Loucy (cell line): ENCODE results near the gene EFS.

ENCODE experiments used
- H2AFZ ChIP-seq: fragments of 200-600 bp; sonication (generic); 2 replicates; pipeline ENCODE4 v1.6.0; 2016; ENCODE audit warnings: antibody characterized with exemption, mild to moderate bottlenecking, low read length, moderate library complexity
- H3F3A ChIP-seq: fragments of 200-600 bp; 2 replicates; pipeline ENCODE4 v1.6.0; 2016; ENCODE audit warnings: antibody characterized with exemption, low read depth, mild to moderate bottlenecking
- H3K27me3 ChIP-seq: fragments of 200-600 bp; sonication (generic); 2 replicates; pipeline ENCODE4 v1.6.1; 2014; ENCODE audit warnings: low read length, mild to moderate bottlenecking; ENCODE audit not compliant: insufficient read depth, poor library complexity, severe bottlenecking
- H3K36me3 ChIP-seq: fragments of 200-600 bp; sonication (generic); 2 replicates; pipeline ENCODE4 v1.6.1; 2016; ENCODE audit warnings: low read length; ENCODE audit not compliant: insufficient read depth
- H3K4me1 ChIP-seq: fragments of 200-600 bp; sonication (generic); 2 replicates; pipeline ENCODE4 v1.5.1; 2014; ENCODE audit warnings: low read length, mild to moderate bottlenecking; ENCODE audit not compliant: insufficient read depth, poor library complexity, severe bottlenecking
- H3K4me2 ChIP-seq: fragments of 200-600 bp; sonication (generic); 2 replicates; pipeline ENCODE4 v1.6.0; 2014; ENCODE audit warnings: antibody characterized with exemption, low read length, low read depth, mild to moderate bottlenecking; ENCODE audit not compliant: poor library complexity, severe bottlenecking
- H3K4me3 ChIP-seq: fragments of 200-600 bp; sonication (generic); 2 replicates; pipeline ENCODE4 v1.5.1; 2014; ENCODE audit warnings: low read length, mild to moderate bottlenecking, mixed read lengths; ENCODE audit not compliant: poor library complexity, severe bottlenecking
- H3K79me2 ChIP-seq: fragments of 200-600 bp; sonication (generic); 2 replicates; pipeline ENCODE4 v1.6.1; 2014; ENCODE audit warnings: low read length; ENCODE audit not compliant: insufficient read depth
- H3K9ac ChIP-seq: fragments of 200-600 bp; sonication (generic); 2 replicates; pipeline ENCODE4 v1.6.0; 2014; ENCODE audit warnings: mild to moderate bottlenecking, low read depth, low read length, moderate library complexity; ENCODE audit not compliant: poor library complexity, severe bottlenecking
- H3K9me2 ChIP-seq: fragments of 200-600 bp; sonication (generic); replicated peaks from 2 replicates; pipeline ENCODE4 v1.6.1; 2016; ENCODE audit warnings: low read depth, low read length, mixed read lengths
- H3K9me3 ChIP-seq: fragments of 200-600 bp; sonication (generic); 2 replicates; pipeline ENCODE4 v1.6.1; 2014; ENCODE audit warnings: mild to moderate bottlenecking, antibody characterized with exemption, low read length, low read depth; ENCODE audit not compliant: insufficient read depth
- H4K20me1 ChIP-seq: fragments of 200-600 bp; sonication (generic); 2 replicates; pipeline ENCODE4 v1.6.0; 2014; ENCODE audit warnings: antibody characterized with exemption, low read length, mild to moderate bottlenecking; ENCODE audit not compliant: insufficient read depth, poor library complexity, severe bottlenecking
- EZH2phosphoT487 ChIP-seq: fragments of 200-600 bp; IDR thresholded peaks from 2 replicates; pipeline ENCODE4 v1.6.1; 2018; ENCODE audit warnings: antibody characterized with exemption, mild to moderate bottlenecking, moderate library complexity, borderline replicate concordance
- TF ChIP-seq, protein P1 (sequence below): fragments of 200-600 bp; sonication (generic); conservative IDR thresholded peaks from 2 replicates; pipeline ENCODE4 v1.5.1; 2014; ENCODE audit warnings: mild to moderate bottlenecking, antibody characterized with exemption, low read length

Gene EFS

DNA sequence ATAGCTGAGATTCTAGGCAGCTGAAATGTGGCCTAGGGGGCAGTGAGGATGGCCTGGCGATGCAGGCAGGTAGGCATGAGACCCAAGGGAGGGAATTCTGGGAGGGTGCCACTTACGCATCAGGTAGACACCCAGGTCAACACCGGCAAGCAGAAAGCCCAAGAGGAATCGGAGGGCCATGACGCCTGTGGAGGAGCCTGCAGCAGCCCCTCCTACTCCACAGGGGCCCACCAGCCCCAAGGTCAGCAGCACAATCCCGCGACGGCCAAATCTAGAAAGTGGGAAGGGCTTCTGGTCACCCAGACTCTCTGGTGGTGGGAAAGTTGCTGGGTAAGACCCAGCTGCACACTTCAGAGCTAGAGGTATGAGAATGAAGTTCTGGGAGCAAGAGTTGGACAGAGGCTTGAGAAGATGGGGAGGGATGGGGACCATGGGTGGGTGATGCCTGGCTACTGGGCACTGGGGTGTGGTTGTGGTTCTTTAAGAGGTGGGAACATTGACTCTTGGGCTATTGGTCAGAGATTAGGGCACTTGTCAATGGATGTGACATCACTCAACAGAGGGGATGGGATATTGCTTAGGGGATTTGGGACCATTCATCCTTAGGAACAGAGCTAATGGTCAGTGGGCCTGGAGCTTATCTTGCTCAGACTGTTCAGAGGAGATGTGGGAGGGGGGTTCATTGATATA is 15.7 kb downstream of the EFS start:
- TF ChIP-seq EZH2phosphoT487: no peak
- TF ChIP-seq, protein P1, sequence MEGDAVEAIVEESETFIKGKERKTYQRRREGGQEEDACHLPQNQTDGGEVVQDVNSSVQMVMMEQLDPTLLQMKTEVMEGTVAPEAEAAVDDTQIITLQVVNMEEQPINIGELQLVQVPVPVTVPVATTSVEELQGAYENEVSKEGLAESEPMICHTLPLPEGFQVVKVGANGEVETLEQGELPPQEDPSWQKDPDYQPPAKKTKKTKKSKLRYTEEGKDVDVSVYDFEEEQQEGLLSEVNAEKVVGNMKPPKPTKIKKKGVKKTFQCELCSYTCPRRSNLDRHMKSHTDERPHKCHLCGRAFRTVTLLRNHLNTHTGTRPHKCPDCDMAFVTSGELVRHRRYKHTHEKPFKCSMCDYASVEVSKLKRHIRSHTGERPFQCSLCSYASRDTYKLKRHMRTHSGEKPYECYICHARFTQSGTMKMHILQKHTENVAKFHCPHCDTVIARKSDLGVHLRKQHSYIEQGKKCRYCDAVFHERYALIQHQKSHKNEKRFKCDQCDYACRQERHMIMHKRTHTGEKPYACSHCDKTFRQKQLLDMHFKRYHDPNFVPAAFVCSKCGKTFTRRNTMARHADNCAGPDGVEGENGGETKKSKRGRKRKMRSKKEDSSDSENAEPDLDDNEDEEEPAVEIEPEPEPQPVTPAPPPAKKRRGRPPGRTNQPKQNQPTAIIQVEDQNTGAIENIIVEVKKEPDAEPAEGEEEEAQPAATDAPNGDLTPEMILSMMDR: no peak
- no peak overlapping the region for H3K4me2 ChIP-seq
- no peaks in the 10 kb centered on the region for H3K79me2 ChIP-seq
- H4K20me1 ChIP-seq: no peaks in the 10 kb centered on the region
- no peaks in the 10 kb centered on the region for H3K36me3 ChIP-seq
- H3K4me1 ChIP-seq: no peaks in the 10 kb centered on the region
- H2AFZ ChIP-seq: no peak overlapping the region
- H3K27me3 ChIP-seq: peaks cover 17% of the 10 kb centered on the region
- H3K9ac ChIP-seq: no peak overlapping the region
- no peaks in the 10 kb centered on the region for H3F3A ChIP-seq
- H3K9me2 ChIP-seq: no peaks in the 10 kb centered on the region
- H3K9me3 ChIP-seq: no peaks in the 10 kb centered on the region
- H3K4me3 ChIP-seq: no peak overlapping the region

DNA sequence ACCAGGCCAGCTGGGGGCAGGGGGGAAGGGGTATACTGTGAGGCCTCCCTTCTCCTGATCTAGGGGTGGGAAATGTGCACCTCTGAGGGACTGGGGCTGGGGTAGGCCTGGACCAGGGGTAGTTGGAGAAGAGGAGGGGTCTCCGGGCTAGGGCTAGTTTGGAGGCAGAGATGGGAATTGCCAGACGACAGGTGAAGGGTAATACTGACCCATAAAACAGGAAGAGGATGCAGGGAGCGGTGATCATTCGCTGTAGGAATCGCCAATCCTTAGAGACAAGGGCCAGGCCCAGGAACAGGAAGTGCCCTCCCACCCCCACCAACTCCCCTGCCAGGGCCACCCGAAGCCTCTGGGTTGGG is 16.7 kb downstream of the EFS start:
- H3F3A ChIP-seq: no peaks in the 10 kb centered on the region
- H3K4me2 ChIP-seq: no peak overlapping the region
- no peaks in the 10 kb centered on the region for H3K36me3 ChIP-seq
- no peak overlapping the region for H2AFZ ChIP-seq
- no peaks in the 10 kb centered on the region for H3K9me3 ChIP-seq
- H3K4me1 ChIP-seq: no peaks in the 10 kb centered on the region
- no peaks in the 10 kb centered on the region for H3K79me2 ChIP-seq
- no peaks in the 10 kb centered on the region for H3K9me2 ChIP-seq
- H3K4me3 ChIP-seq: no peak overlapping the region
- TF ChIP-seq, protein P1: no peak
- TF ChIP-seq EZH2phosphoT487: no peak
- H3K9ac ChIP-seq: no peak overlapping the region
- peaks cover 17% of the 10 kb centered on the region for H3K27me3 ChIP-seq
- H4K20me1 ChIP-seq: no peaks in the 10 kb centered on the region

DNA sequence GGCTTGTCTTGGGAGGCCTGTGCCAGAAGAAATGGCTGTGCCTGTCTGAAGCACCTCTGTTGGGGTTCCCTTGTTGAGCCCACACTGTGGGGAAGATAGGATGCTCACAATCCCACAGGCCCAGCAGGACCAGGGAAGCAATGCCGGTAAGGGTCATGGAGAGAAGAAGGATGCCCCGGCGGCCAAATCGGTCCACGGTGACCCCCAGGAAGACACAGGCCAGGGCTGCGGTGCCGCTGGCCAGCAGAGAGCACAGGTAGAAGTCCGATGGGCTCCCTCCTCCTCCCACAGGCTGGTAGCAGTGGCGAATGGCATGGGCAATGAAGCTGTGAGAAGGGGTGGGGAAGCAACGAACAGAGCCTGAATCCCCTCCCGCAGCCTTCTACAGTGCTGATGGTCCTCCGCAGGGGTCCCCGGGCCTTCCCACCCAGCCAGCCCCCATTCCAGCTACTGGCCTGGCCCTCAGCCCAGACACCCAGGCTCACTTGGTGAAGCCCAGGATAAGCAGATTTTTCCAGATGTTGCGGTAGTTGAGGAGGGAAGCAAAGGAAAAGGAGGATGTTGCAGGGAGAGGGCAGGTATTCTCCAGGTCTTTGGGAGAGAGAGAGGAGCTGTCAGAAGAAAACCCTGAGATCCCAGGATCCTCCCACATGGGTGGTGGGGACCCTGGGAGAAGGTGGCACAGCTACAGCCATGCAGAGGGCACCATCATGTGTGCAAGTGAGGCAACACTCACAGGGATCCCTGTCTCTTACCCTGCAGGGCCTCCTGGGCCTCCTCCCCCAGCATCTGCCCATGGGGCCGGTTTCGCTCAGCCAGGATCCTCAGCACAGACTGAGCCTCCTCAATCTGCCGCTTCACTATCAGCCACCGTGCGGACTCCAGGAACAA is 17.3 kb downstream of the EFS start:
- H3K9ac ChIP-seq: no peak overlapping the region
- TF ChIP-seq, protein P1: no peak
- no peak for TF ChIP-seq EZH2phosphoT487
- H3K9me3 ChIP-seq: no peaks in the 10 kb centered on the region
- H3K4me2 ChIP-seq: no peak overlapping the region
- H3K4me3 ChIP-seq: no peak overlapping the region
- no peak overlapping the region for H2AFZ ChIP-seq
- no peaks in the 10 kb centered on the region for H3K36me3 ChIP-seq
- no peaks in the 10 kb centered on the region for H3K4me1 ChIP-seq
- H3K79me2 ChIP-seq: no peaks in the 10 kb centered on the region
- no peaks in the 10 kb centered on the region for H3K9me2 ChIP-seq
- H4K20me1 ChIP-seq: no peaks in the 10 kb centered on the region
- peaks cover 13% of the 10 kb centered on the region for H3K27me3 ChIP-seq
- no peaks in the 10 kb centered on the region for H3F3A ChIP-seq
